Adrenal gland (tissue), 5 donors: ENCODE data around the gene STAT4.

ENCODE experiments used
- CTCF ChIP-seq, 6 experiments: fragments of 450-650 bp in 4 of 6; fragments of 200-600 bp in 2 of 6; sonication (generic) in 1 of 6; IDR thresholded peaks; 1 replicate in 5 of 6; 2 replicates in 1 of 6; pipeline versions ENCODE4 v1.5.1 to v1.8.0; 2016 to 2021; ENCODE audit warnings: antibody characterized with exemption in 6 of 6, mild to moderate bottlenecking in 2 of 6, moderate library complexity in 1 of 6
- POLR2A ChIP-seq, 2 donors: fragments of 450-650 bp; IDR thresholded peaks; one replicate each; pipeline ENCODE4 v1.6.1; 2017; ENCODE audit warnings: antibody characterized with exemption in 2 of 2, mild to moderate bottlenecking in 2 of 2, moderate library complexity in 1 of 2
- donor health status: DM: no; HTN: no; CAD: no.

GRCh38 chr2:191065785-191066184 is 85.0 kb downstream of the STAT4 start:
- TF ChIP-seq POLR2A (IDR thresholded peaks at IDR 0.05) (no peak), CTCF (IDR thresholded peaks at IDR 0.05) (no peak)
